Endothelial cell of hepatic sinusoid (primary cell): ENCODE data around the gene SELENOF.
"Not testable (repeated sequence)": the region's sequence is repeated elsewhere in the genome, so short reads cannot be mapped to it uniquely, and the experiment has no call there.

ENCODE experiments used
- in situ Hi-C: cut with HindIII; loops from 2 replicates; pipeline ENCODE4 v1.10.0; 2017; ENCODE audit warnings: low sequenced_read_pairs

Gene SELENOF

DNA sequence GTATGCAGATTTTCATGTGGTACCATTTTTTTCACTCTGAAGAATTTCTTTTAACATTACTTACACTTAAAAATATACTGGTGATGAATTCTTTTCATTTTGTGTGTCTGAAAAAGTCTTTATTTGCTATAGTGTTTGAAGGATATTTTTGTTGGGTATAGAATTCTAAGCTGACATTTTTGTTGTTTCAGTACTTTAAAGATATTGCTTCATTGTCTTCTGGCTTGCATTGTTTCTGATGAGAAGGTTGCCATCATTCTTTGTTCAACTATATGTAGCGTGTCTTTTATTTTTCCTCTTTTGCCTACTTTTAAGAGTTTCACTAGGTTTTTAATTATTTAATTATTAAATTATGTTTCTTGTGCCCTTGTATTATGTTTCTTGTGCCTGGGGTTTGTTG lies 8.5 kb upstream of the SELENOF start:
- in situ Hi-C loops = no loop called here

- in situ Hi-C loops = loop anchor here (10.0 kb wide), 1 partner anchor 142 kb away; no protein-coding TSS in a partner anchor
These were observed 2.8 kb upstream of the SELENOF start for GRCh38 chr1:86916752-86917151.

GRCh38 chr1:86915737-86916235 lies 1.9 kb upstream of the SELENOF start:
- in situ Hi-C loops = loop anchor here (10.0 kb wide), 1 partner anchor 141 kb away; no protein-coding TSS in a partner anchor

- in situ Hi-C loops = loop anchor here (10.0 kb wide), 1 partner anchor 140 kb away; no protein-coding TSS in a partner anchor
These were observed 1.2 kb upstream of the SELENOF start for GRCh38 chr1:86914998-86915736.

- in situ Hi-C loops = loop anchor here (10.0 kb wide), 1 partner anchor 140 kb away; no protein-coding TSS in a partner anchor
These were observed 673 bp upstream of the SELENOF start, which contains the start of gene HS2ST1 for GRCh38 chr1:86914601-86914997. HS2ST1 (plus strand) TSS chr1:86914635.

- in situ Hi-C loops = loop anchor here (10.0 kb wide), 1 partner anchor 139 kb away; no protein-coding TSS in a partner anchor
These were observed 479 bp downstream of the SELENOF start for GRCh38 chr1:86913399-86913895.

- in situ Hi-C loops = loop anchor here (10.0 kb wide), 1 partner anchor 138 kb away; no protein-coding TSS in a partner anchor
These were observed 1.5 kb downstream of the SELENOF start for GRCh38 chr1:86912281-86912900.

- in situ Hi-C loops = no loop called here
These were observed 7.5 kb downstream of the SELENOF start for GRCh38 chr1:86906419-86906818.

GRCh38 chr1:86905875-86906274 lies 8.1 kb downstream of the SELENOF start:
- in situ Hi-C loops = no loop called here

DNA sequence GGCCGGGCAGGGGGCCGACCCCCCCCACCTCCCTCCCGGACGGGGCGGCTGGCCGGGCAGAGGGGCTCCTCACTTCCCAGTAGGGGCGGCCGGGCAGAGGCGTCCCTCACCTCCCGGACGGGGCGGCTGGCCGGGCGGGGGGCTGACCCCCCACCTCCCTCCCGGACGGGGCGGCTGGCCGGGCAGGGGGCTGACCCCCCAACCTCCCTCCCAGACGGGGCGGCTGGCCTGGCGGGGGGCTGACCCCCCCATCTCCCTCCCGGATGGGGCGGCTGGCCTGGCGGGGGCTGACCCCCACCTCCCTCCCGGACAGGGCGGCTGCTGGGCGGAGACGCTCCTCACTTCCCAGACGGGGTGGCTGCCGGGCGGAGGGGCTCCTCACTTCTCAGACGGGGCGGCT lies 14.5 kb downstream of the SELENOF start:
- in situ Hi-C loops = not testable (repeated sequence)

GRCh38 chr1:86888327-86888726 lies 25.6 kb downstream of the SELENOF start:
- in situ Hi-C loops = no loop called here

DNA sequence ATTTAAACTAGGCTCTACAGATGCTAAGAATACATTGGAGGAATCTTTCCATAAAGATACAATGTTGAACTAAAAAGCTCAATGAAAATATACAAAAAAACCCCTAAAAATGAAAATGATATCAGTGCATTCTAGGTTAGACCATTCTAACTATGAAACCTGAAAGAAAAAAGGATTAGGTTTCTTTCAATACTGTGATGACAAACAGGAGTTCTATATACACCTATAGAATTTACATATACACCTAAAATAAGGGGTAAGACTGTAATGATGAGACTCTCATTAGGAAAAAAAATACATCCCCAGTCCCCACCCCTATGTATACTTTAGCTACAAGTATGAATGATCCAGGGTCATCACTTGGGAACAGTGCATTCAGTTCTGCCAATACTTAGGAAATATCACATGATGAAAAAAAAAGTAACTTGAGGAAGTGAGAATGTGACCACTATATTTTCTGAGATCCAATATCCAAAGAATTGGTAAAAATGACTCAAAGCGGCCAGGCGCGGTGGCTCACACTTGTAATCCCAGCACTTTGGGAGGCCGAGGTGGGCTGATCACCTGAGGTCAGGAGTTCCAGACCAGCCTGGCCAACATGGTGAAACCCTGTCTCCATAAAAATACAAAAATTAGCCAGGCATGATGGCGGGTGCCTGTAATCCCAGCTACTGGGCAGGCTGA lies 26.3 kb downstream of the SELENOF start:
- in situ Hi-C loops = no loop called here

GRCh38 chr1:86875722-86876121 lies 38.2 kb downstream of the SELENOF start:
- in situ Hi-C loops = no loop called here

- in situ Hi-C loops = no loop called here
These were observed 41.8 kb downstream of the SELENOF start for GRCh38 chr1:86872086-86872485.

DNA sequence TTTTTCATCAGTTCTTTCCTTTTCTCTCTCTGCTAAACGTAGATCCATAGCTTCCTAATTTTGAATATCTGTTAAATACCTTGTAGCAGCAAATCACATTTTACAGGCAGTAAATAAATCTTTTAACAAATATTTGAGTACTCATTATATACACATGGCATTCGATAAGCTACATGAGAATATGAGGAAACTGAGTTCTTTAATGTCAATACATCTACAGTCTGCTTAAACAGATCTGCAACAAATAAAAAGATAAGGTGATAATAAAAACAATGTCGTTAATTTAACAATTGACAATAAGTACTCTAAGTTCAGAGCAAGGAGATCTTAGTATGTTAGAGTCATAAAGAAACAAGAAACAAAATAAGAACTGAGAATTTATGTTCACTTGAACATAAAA lies 42.9 kb downstream of the SELENOF start:
- in situ Hi-C loops = no loop called here

DNA sequence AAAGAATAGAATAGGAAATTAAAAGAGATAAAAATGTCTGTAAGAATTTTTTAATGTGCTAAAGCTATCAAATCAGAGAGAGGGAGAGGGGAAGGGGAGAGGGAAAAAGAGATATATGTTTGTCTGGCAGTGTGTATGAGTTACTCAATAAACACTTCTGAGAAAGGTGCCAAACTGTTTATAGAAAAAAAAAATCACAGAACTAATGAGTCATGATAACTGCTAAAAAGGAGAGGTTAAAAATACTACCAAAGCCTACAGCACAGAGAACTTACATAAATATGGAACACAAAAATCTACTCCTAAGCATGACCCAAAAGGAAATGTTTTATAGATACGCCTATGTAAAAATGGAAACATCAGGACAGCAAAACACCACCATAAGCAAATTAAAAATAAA lies 45.4 kb downstream of the SELENOF start:
- in situ Hi-C loops = no loop called here

- in situ Hi-C loops = not testable (repeated sequence)
These were observed 46.6 kb downstream of the SELENOF start for GRCh38 chr1:86867278-86867677.

DNA sequence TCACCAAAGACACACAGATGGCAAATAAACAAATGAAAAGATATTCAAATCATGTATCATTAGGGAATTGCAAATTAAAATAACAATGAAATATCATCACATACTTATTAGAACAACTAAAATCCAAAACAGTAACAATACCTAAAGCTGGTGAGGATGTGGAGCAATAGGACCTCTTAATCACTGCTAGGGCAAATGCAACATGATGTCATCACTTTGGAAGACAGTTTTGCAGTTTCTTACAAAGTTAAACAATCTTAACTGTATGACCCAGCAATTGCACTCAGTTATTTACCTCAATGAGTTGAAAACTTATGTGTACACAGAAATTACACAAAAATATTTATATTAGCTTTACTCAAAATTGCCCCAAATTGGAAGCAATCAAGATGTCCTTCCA lies 47.3 kb downstream of the SELENOF start:
- in situ Hi-C loops = no loop called here

GRCh38 chr1:86865973-86866637 lies 47.8 kb downstream of the SELENOF start:
- in situ Hi-C loops = no loop called here

DNA sequence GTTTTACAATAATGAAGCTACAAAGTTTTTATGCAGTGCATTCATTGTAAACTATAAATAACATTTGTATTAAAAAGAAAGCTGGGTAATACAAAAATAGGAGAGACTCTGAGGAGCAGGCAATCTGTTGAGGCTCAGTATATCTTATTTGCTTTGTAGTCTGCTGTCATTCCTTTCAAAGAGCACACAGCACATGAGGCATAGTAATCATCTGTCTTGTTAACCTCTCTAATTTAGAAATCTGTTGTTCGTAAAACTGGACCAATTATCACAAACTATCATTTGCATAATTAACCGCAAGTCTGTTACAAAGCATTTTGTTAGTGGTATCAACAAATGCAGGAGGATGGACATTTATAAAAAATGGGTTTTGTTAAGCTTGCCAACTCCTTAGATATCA lies 51.0 kb downstream of the SELENOF start:
- in situ Hi-C loops = no loop called here

DNA sequence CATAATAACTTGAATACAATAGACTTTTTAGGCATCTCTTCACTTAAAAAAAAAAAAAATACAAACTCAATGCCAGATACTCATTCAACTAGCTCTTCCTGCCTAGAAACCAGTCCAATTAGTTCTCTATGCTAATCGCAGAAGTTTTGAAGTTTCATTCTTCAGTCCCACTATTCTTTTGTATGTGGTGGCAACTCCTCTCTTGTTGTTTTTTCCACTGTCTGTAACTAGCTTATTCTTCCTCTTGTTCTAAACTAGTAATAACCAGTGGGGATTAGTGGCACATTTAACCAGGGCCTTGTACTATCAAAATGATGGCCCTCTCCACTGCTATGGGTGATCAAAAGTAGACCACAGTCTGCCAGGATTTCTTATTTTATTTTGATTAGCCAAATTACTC lies 52.5 kb downstream of the SELENOF start:
- in situ Hi-C loops = no loop called here
